Neural cell (in vitro differentiated cells): ENCODE data around the gene PPM1H. TPM values are rescaled to one million over a fixed set of nuclear protein-coding genes. Genes with fewer than 3 reads are reported as not detected.

Experiments
- H2AFZ ChIP-seq: fragments of 200-600, 300-800 bp; sonication (generic), shearing (Covaris generic); 2 replicates; pipeline ENCODE4 v1.6.0; 2014; ENCODE audit warnings: low read depth, mild to moderate bottlenecking, antibody characterized with exemption, low read length, moderate library complexity
- H3F3A ChIP-seq: fragments of 200-600 bp; shearing (Covaris generic); 2 replicates; pipeline ENCODE4 v1.6.1; 2016; ENCODE audit warnings: mild to moderate bottlenecking, moderate library complexity, mixed read lengths, antibody characterized with exemption, low read length; ENCODE audit not compliant: insufficient read depth, poor library complexity, severe bottlenecking
- H3K27ac ChIP-seq: fragments of 200-600, 300-800 bp; sonication (generic), shearing (Covaris generic); 2 replicates; pipeline ENCODE4 v1.5.1; 2014; ENCODE audit warnings: mild to moderate bottlenecking, low read length, moderate library complexity
- H3K27me3 ChIP-seq: fragments of 300-800, 200-600 bp; sonication (generic), shearing (Covaris generic); 2 replicates; pipeline ENCODE4 v1.6.0; 2014; ENCODE audit warnings: mild to moderate bottlenecking, low read depth, low read length, moderate library complexity; ENCODE audit not compliant: insufficient read depth
- H3K36me3 ChIP-seq: fragments of 300-800, 200-600 bp; sonication (generic), shearing (Covaris generic); 2 replicates; pipeline ENCODE4 v1.5.1; 2014; ENCODE audit warnings: mild to moderate bottlenecking, antibody characterized with exemption, low read length, moderate library complexity; ENCODE audit not compliant: insufficient read depth
- H3K4me2 ChIP-seq: fragments of 300-800, 200-600 bp; sonication (generic), shearing (Covaris generic); 2 replicates; pipeline ENCODE4 v1.6.0; 2014; ENCODE audit warnings: mild to moderate bottlenecking, low read length
- H3K4me3 ChIP-seq: fragments of 300-800, 200-600 bp; sonication (generic), shearing (Covaris generic); 2 replicates; pipeline ENCODE4 v1.5.1; 2014; ENCODE audit warnings: mild to moderate bottlenecking, low read length, moderate library complexity
- H3K79me2 ChIP-seq: fragments of 200-600 bp; shearing (Covaris generic); replicated peaks from 2 replicates; pipeline ENCODE4 v1.6.0; 2014; ENCODE audit warnings: mild to moderate bottlenecking, low read length, moderate library complexity; ENCODE audit not compliant: insufficient read depth
- H3K9ac ChIP-seq: fragments of 300-800, 200-600 bp; sonication (generic), shearing (Covaris generic); 2 replicates; pipeline ENCODE4 v1.6.1; 2016; ENCODE audit warnings: mild to moderate bottlenecking, low read length, mixed read lengths
- H3K9me2 ChIP-seq: fragments of 200-600 bp; shearing (Covaris generic); 2 replicates; pipeline ENCODE4 v1.6.1; 2016; ENCODE audit warnings: mild to moderate bottlenecking, low read length, mixed read lengths; ENCODE audit not compliant: insufficient read depth
- H3K9me3 ChIP-seq: fragments of 200-600, 300-800 bp; sonication (generic), shearing (Covaris generic); 2 replicates; pipeline ENCODE4 v1.6.1; 2016; ENCODE audit warnings: mild to moderate bottlenecking, mixed run types, low read length, moderate library complexity, mixed read lengths
- H4K20me1 ChIP-seq: fragments of 200-600 bp; shearing (Covaris generic); 2 replicates; pipeline ENCODE4 v1.6.1; 2016; ENCODE audit warnings: mild to moderate bottlenecking, mixed run types; ENCODE audit not compliant: insufficient read depth
- EP300 ChIP-seq: fragments of 450-650 bp; conservative IDR thresholded peaks from 2 replicates; pipeline ENCODE4 v1.6.1; 2014; ENCODE audit warnings: antibody characterized with exemption, mild to moderate bottlenecking, moderate library complexity; ENCODE audit not compliant: poor library complexity, severe bottlenecking
- EZH2 ChIP-seq: fragments of 200-600, 300-800 bp; shearing (Covaris generic), sonication (generic); IDR thresholded peaks from 2 replicates; pipeline ENCODE4 v1.6.1; 2014; ENCODE audit warnings: antibody characterized with exemption, low read length, borderline replicate concordance, mild to moderate bottlenecking; ENCODE audit not compliant: insufficient read depth, poor library complexity, severe bottlenecking
- MXI1 ChIP-seq: fragments of 450-650 bp; conservative IDR thresholded peaks from 2 replicates; pipeline ENCODE4 v1.6.1; 2014; ENCODE audit warnings: antibody characterized with exemption, mild to moderate bottlenecking; ENCODE audit not compliant: poor library complexity, severe bottlenecking
- POLR2AphosphoS5 ChIP-seq: IDR thresholded peaks from 2 replicates; pipeline ENCODE4 v1.6.1; 2012
- RAD21 ChIP-seq: fragments of 450-650 bp; conservative IDR thresholded peaks from 2 replicates; pipeline ENCODE4 v1.6.1; 2014; ENCODE audit warnings: antibody characterized with exemption, mild to moderate bottlenecking, moderate library complexity
- SMC3 ChIP-seq: fragments of 450-650 bp; conservative IDR thresholded peaks from 2 replicates; pipeline ENCODE4 v1.6.1; 2014; ENCODE audit warnings: antibody characterized with exemption, mild to moderate bottlenecking, moderate library complexity; ENCODE audit not compliant: poor library complexity
- TAF1 ChIP-seq: IDR thresholded peaks from 2 replicates; pipeline ENCODE4 v1.6.1; 2012; ENCODE audit warnings: low read depth
- polyA plus RNA-seq: library from polyadenylated mRNA; depleted of rRNA; stranded (reverse); fragments of >200 nt; gene quantifications from 2 replicates; pipeline ENCODE4 v1.2.3, GENCODE V29; 2014
- TF ChIP-seq, protein P1 (sequence below): fragments of 450-650 bp; IDR thresholded peaks from 2 replicates; pipeline ENCODE4 v1.5.1; 2014; ENCODE audit warnings: antibody characterized with exemption, mild to moderate bottlenecking, moderate library complexity; ENCODE audit not compliant: poor library complexity, severe bottlenecking
- TF ChIP-seq, protein P2 (sequence below): IDR thresholded peaks from 2 replicates; pipeline ENCODE4 v1.6.1; 2012; ENCODE audit warnings: borderline replicate concordance

The PPM1H gene
- polyA plus RNA-seq, 1 donor from 2014 or later, result 3.9 TPM

DNA sequence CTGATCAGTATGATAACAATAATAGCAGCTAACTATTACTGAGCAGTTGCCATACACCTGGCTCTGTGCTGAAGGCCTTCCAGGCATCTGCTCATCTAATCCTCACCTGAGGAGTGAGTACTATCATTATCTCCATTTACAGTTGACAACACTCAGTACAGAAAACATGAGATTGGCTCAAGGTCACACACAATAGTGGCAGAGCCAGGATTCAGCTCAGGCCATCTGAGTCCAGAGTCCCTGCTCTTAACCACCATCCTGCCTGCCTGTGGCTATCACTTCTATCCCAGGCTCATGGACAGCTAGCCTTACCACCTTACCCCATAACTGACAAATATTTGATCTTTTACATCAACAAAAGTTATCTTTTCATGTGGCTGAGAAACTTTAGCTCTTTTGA is 155.5 kb downstream of the PPM1H start:
- Histone ChIP-seq H3K4me3 (no peak overlapping the region), H3K27ac (no peak overlapping the region), H4K20me1 (no peaks in the 10 kb centered on the region), H2AFZ (no peak overlapping the region), H3K9ac (no peak overlapping the region), H3K36me3 (no peaks in the 10 kb centered on the region), H3K4me2 (no peak overlapping the region), H3K9me3 (no peaks in the 10 kb centered on the region), H3K27me3 (no peaks in the 10 kb centered on the region), H3K9me2 (no peaks in the 10 kb centered on the region), H3F3A (no peaks in the 10 kb centered on the region), H3K79me2 (no peaks in the 10 kb centered on the region)
- TF ChIP-seq TAF1, result no peak
- TF ChIP-seq SMC3, result no peak
- no peak for TF ChIP-seq EP300
- TF ChIP-seq RAD21, result no peak
- TF ChIP-seq EZH2, result no peak
- TF ChIP-seq MXI1, result no peak
- TF ChIP-seq, protein P1, sequence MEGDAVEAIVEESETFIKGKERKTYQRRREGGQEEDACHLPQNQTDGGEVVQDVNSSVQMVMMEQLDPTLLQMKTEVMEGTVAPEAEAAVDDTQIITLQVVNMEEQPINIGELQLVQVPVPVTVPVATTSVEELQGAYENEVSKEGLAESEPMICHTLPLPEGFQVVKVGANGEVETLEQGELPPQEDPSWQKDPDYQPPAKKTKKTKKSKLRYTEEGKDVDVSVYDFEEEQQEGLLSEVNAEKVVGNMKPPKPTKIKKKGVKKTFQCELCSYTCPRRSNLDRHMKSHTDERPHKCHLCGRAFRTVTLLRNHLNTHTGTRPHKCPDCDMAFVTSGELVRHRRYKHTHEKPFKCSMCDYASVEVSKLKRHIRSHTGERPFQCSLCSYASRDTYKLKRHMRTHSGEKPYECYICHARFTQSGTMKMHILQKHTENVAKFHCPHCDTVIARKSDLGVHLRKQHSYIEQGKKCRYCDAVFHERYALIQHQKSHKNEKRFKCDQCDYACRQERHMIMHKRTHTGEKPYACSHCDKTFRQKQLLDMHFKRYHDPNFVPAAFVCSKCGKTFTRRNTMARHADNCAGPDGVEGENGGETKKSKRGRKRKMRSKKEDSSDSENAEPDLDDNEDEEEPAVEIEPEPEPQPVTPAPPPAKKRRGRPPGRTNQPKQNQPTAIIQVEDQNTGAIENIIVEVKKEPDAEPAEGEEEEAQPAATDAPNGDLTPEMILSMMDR, result no peak
- TF ChIP-seq POLR2AphosphoS5, result no peak
- TF ChIP-seq, protein P2, sequence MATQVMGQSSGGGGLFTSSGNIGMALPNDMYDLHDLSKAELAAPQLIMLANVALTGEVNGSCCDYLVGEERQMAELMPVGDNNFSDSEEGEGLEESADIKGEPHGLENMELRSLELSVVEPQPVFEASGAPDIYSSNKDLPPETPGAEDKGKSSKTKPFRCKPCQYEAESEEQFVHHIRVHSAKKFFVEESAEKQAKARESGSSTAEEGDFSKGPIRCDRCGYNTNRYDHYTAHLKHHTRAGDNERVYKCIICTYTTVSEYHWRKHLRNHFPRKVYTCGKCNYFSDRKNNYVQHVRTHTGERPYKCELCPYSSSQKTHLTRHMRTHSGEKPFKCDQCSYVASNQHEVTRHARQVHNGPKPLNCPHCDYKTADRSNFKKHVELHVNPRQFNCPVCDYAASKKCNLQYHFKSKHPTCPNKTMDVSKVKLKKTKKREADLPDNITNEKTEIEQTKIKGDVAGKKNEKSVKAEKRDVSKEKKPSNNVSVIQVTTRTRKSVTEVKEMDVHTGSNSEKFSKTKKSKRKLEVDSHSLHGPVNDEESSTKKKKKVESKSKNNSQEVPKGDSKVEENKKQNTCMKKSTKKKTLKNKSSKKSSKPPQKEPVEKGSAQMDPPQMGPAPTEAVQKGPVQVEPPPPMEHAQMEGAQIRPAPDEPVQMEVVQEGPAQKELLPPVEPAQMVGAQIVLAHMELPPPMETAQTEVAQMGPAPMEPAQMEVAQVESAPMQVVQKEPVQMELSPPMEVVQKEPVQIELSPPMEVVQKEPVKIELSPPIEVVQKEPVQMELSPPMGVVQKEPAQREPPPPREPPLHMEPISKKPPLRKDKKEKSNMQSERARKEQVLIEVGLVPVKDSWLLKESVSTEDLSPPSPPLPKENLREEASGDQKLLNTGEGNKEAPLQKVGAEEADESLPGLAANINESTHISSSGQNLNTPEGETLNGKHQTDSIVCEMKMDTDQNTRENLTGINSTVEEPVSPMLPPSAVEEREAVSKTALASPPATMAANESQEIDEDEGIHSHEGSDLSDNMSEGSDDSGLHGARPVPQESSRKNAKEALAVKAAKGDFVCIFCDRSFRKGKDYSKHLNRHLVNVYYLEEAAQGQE, result no peak

DNA sequence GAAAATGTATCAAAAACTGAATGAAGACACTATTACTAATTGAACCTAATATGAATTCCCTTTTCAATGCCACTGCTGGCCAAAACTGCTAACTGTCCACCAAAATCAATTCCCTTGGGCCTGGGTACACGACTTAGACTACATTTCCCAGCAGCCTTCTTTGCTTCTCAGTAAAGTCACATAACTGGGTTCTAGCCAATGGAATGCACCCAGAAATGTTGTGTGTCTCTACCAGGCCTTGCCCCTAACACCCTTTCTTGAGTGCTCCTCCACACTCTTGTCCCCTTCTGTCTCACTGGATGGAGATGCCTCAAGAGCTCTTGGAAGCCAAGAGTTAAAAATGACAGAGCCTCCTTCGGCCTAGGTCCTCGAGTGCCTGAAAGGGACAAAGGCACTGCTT is 156.8 kb downstream of the PPM1H start:
- Histone ChIP-seq H3K9ac (no peak overlapping the region), H3K27me3 (no peaks in the 10 kb centered on the region), H3K27ac (no peak overlapping the region), H2AFZ (no peak overlapping the region), H3K79me2 (no peaks in the 10 kb centered on the region), H3K4me2 (no peak overlapping the region), H4K20me1 (no peaks in the 10 kb centered on the region), H3F3A (no peaks in the 10 kb centered on the region), H3K36me3 (no peaks in the 10 kb centered on the region), H3K9me3 (no peaks in the 10 kb centered on the region), H3K9me2 (no peaks in the 10 kb centered on the region), H3K4me3 (no peak overlapping the region)
- TF ChIP-seq MXI1, result no peak
- TF ChIP-seq, protein P1, result no peak
- TF ChIP-seq, protein P2, result no peak
- TF ChIP-seq TAF1, result no peak
- TF ChIP-seq POLR2AphosphoS5, result no peak
- no peak for TF ChIP-seq EP300
- TF ChIP-seq SMC3, result no peak
- TF ChIP-seq EZH2, result no peak
- TF ChIP-seq RAD21, result no peak
